Measurements from ENCODE around the gene NUTF2. TPM values are rescaled to one million over a fixed set of nuclear protein-coding genes. Genes with fewer than 3 reads are reported as not detected.

The NUTF2 gene
- 100 to 1,000 TPM; 152 to 157 TPM for total RNA-seq

GRCh38 chr16:67846320-67847063, at the start of gene NUTF2:
NUTF2 (plus strand) TSS chr16:67846933; CDS start chr16:67865131, 18,198 bp downstream.
- intact Hi-C loops (cut with micrococcal nuclease) = no loop called here
- peak within 1 kb of the TSS; percentile 94 for H3K27ac Mint-ChIP-seq
- no peaks in the 10 kb centered on the region for H3K9me3 Mint-ChIP-seq
- CTCF ChIA-PET = interaction anchor here (0.8 to 4.1 kb wide), 5 partner anchors 9 to 325 kb away, joined by 3 to 30 read pairs (median 5); partner anchors contain the start of gene NRN1L
- ATAC-seq (peak; percentile 71), DNase-seq (peak; percentile 97)
- peaks cover 28% of the 10 kb centered on the region for H3K36me3 Mint-ChIP-seq (ENCODE audit: low read depth)
- POLR2A ChIA-PET = interaction anchor here (0.6 to 3.9 kb wide), 9 partner anchors 9 to 365 kb away, joined by 3 to 22 read pairs (median 3); partner anchors contain the start of gene ATP6V0D1
- H3K27me3 Mint-ChIP-seq = no peaks in the 10 kb centered on the region
- TF ChIP-seq CTCF (IDR thresholded peaks at IDR 0.05) = no peak
- peaks cover 41% of the 10 kb centered on the region for H3K4me1 Mint-ChIP-seq (ENCODE audit: low read depth)
- peak within 1 kb of the TSS; percentile 93 for H3K4me3 Mint-ChIP-seq

- peaks cover 53% of the 10 kb centered on the region for H3K4me1 Mint-ChIP-seq (ENCODE audit: low read depth)
- peaks cover 65% of the 10 kb centered on the region for H3K36me3 Mint-ChIP-seq (ENCODE audit: low read depth)
- peak overlapping the region; percentile 29 for H3K27ac Mint-ChIP-seq
- H3K27me3 Mint-ChIP-seq = no peaks in the 10 kb centered on the region
- TF ChIP-seq CTCF (IDR thresholded peaks at IDR 0.05) = no peak
- CTCF ChIA-PET = interaction anchor here (1.6 to 5.8 kb wide), 2 partner anchors 16 to 71 kb away, joined by 3 to 37 read pairs; no protein-coding TSS in a partner anchor
- intact Hi-C loops (cut with micrococcal nuclease) = no loop called here
- ATAC-seq = no peak
- H3K9me3 Mint-ChIP-seq = no peaks in the 10 kb centered on the region
- H3K4me3 Mint-ChIP-seq = no peak overlapping the region
- POLR2A ChIA-PET = interaction anchor here (0.6 to 1.4 kb wide), 3 partner anchors 18 to 124 kb away, joined by 3 to 4 read pairs (median 3); no protein-coding TSS in a partner anchor
- DNase-seq = no peak
Observed at GRCh38 chr16:67800338-67800926, 46.3 kb upstream of the NUTF2 start.

GRCh38 chr16:67801241-67801640, 45.5 kb upstream of the NUTF2 start:
- intact Hi-C loops (cut with micrococcal nuclease) = no loop called here
- Mint-ChIP-seq H3K27me3 (no peaks in the 10 kb centered on the region), H3K4me3 (no peak overlapping the region), H3K27ac (peak overlapping the region; percentile 78), H3K4me1 (ENCODE audit: low read depth) (peaks cover 55% of the 10 kb centered on the region), H3K36me3 (ENCODE audit: low read depth) (peaks cover 67% of the 10 kb centered on the region), H3K9me3 (no peaks in the 10 kb centered on the region)
- CTCF ChIA-PET = interaction anchor here (1.6 to 5.8 kb wide), 3 partner anchors 15 to 83 kb away, joined by 3 to 37 read pairs (median 3); no protein-coding TSS in a partner anchor
- no peak for TF ChIP-seq CTCF (IDR thresholded peaks at IDR 0.05)
- DNase-seq = no peak
- ATAC-seq = no peak
- POLR2A ChIA-PET = interaction anchor here (0.6 to 1.4 kb wide), 4 partner anchors 17 to 124 kb away, joined by 3 to 4 read pairs (median 3); no protein-coding TSS in a partner anchor

- no peak overlapping the region for H3K4me3 Mint-ChIP-seq
- peak overlapping the region; percentile 78 for H3K27ac Mint-ChIP-seq
- no peak for ATAC-seq
- TF ChIP-seq CTCF (IDR thresholded peaks at IDR 0.05) = no peak
- no peaks in the 10 kb centered on the region for H3K27me3 Mint-ChIP-seq
- intact Hi-C loops (cut with micrococcal nuclease) = no loop called here
- H3K36me3 Mint-ChIP-seq (ENCODE audit: low read depth) = peaks cover 62% of the 10 kb centered on the region
- H3K9me3 Mint-ChIP-seq = no peaks in the 10 kb centered on the region
- DNase-seq = peak; percentile 41
- ChIA-PET POLR2A (interaction anchor here (1.0 to 1.3 kb wide), 2 partner anchors 17 to 240 kb away, joined by 3 to 4 read pairs; no protein-coding TSS in a partner anchor), CTCF (interaction anchor here (0.8 to 5.8 kb wide), 5 partner anchors 15 to 378 kb away, joined by 3 to 37 read pairs (median 3); partner anchors contain the start of gene NRN1L)
- H3K4me1 Mint-ChIP-seq (ENCODE audit: low read depth) = peaks cover 55% of the 10 kb centered on the region
Observed at GRCh38 chr16:67801883-67802282, 44.9 kb upstream of the NUTF2 start.

Measured in activated CD8-positive, alpha-beta T cell treated with anti-CD3 and anti-CD28 coated beads for 36 hours (primary cell).